Activated T-cell treated with anti-CD3 and anti-CD28 coated beads for 24 hours (primary cell): ENCODE measurements around the gene MYLK4.

ENCODE experiments used
- DNase-seq: peaks from one replicate; pipeline ENCODE4 v3.0.0-alpha.2; 2020; ENCODE audit warnings: low read depth

Gene MYLK4

DNA sequence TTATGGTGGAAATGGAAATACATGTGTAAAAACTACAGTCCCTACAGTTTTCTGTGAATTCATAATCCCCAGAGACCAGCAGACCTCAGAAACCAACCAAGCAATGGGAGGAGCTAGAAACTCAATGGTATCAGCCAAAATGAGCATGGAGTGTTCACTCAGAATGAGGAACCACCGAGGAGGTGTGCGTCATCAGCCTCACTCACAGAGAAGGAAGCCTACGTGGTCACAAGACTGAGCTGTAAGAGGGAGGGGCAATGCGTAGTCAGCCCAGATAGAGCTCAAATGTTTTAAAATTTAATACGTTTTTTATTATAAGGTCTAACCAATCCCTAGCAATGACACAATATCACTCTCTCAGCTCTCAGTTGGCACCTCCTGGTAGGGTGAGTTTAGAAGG lies 17.4 kb downstream of the MYLK4 start:
- DNase-seq = no peak

GRCh38 chr6:2732503-2733089 lies 18.1 kb downstream of the MYLK4 start:
- DNase-seq = no peak

DNA sequence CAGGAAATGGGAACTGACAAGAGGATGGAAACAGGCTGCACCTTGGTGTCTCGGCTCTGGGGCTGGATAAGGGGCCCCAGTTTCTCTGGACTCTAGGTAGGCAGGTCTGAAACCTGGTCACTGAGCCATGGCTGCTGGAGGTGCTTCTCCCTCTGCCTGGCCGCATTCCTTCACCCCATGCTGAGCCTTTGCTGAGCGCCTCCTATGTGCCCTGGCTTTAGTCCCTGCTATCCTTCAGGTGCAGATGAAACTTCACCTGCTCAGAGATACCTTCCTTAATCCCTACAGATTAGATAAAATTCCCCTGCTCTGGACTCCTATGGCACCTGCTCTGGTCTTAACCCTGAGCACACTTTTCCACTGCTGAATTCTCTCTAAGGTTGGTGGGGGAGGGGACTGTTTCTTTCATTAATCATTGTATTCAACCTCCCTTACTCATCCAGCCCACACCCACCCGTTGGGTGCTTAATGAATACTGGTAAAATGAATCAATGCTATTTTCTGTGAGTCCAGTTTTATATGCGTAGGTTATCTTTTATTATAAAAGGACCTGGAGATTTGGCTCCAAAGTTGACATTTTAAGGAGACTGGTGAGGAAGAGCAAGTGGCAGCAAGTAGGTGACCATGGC lies 19.3 kb downstream of the MYLK4 start:
- DNase-seq = no peak

- DNase-seq = no peak
Measured at GRCh38 chr6:2730353-2731107, 20.2 kb downstream of the MYLK4 start.

- DNase-seq = no peak
Measured at GRCh38 chr6:2729921-2730320, 20.8 kb downstream of the MYLK4 start.

DNA sequence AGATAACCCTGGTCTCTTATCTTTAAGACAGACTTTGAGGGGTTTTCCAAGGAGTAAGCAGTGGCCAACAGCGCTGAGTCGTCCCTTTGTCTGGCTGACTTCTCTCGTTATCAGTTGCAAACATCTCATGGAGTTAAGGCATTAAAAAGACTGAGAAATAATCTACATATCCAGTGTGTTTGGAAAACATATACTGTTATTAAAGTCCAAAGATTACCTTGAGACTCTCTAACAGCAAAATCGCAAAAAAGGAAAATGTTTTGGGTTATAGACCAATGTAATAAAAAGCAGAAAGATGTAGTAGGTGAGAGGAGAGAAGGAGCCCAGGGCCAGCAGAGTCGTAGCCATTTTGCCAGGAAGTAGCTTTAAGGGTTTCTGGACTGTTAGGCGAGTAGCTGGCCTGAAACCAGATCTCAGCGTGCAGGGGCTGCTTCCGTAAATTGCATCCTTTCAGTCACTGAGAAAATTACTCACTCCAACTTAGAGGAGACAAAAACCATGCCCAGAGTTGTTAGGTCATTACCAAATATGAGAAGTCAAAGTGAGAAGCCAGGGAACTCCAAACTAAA lies 24.6 kb downstream of the MYLK4 start:
- no peak for DNase-seq

DNA sequence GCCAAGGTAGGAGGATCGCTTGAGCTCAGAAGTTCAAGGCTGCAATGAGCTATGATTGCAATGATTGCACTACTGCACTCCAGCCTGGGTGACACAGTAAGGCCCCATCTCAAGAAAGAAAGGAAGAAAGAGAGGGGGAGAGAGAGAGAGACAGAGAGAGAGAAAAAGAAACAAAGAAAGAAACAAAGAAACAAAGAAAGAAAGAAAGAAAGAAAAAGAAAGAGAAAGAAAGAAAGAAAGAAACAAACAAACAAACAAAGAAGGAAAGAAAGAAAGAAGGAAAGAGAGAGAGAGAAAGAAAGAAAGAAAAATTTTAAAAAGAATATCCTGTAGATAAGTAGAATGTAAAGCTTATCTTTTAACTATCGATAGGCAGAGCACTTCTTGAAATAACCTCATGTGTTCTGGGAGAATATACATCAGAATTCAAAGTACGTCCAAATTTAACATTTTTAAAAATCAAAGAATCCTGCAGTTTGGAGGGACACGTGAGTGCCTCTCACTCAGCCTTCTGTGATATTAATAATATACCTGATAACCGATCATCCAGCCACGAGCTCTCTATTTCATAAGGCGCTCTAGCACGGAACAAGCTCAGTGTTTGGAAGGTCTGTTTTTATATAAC lies 25.2 kb downstream of the MYLK4 start:
- no peak for DNase-seq

DNA sequence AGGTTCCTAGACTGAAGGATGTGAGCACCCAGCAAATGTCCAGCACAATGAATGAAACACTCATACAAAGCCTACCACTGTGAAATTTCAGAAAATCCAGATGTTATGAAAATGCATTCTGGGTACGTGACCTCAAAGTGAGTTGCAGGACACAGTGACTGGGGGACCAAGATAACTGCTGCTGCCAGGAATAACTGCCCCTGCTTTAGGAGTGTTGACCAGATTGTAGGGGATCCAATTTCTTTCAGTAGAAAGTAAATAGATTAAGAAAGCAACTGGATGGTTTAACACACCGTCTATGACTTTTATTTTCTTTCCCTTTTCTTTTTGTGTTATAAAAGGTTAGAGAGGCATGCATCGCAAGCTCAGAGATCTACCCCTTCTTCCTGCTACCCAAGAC lies 29.5 kb downstream of the MYLK4 start:
- DNase-seq = no peak

- DNase-seq = no peak
Measured at GRCh38 chr6:2719093-2719455, 31.6 kb downstream of the MYLK4 start.

- no peak for DNase-seq
Measured at GRCh38 chr6:2718334-2719092, 32.2 kb downstream of the MYLK4 start.

DNA sequence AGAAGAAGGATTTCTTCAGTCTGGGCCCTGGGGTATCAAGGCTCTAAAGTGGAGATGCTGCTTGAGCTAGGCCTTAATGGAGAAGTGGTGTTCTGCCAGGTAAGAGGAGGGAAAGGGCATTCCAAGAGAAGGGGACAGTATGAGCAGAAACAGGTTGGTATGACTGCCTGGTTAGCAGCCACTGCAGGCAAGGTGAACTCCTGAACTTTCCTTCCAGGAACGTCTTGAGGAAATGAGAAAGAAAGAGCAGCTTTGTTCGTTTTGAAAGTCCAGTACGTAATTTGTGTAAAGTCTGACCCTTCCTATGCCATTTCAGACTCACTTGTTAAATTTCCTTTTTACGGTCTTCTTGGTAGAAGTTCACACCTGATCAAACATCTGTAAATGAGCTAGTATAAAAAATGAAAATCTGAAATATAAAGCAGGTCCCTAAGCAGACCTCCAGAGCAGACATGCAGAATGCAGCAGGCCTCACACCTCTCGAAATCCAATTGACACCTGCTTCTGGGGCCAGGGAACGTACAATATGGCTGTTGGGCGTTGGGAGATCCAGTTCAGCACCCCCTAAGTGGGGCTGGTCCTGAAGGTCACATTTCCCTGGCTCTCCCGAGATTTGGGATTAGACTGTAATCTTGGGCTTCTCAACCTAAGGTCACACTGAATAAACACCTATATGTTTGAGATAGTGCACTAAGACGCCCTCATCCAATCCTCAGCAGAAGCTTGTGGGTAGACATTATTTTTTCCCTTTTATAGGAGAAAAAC lies 33.6 kb downstream of the MYLK4 start:
- DNase-seq = no peak

GRCh38 chr6:2715737-2716136 lies 35.0 kb downstream of the MYLK4 start:
- no peak for DNase-seq

GRCh38 chr6:2714111-2714895 lies 36.4 kb downstream of the MYLK4 start:
- DNase-seq = no peak

- no peak for DNase-seq
Measured at GRCh38 chr6:2713473-2714110, 37.1 kb downstream of the MYLK4 start.

- no peak for DNase-seq
Measured at GRCh38 chr6:2712102-2712501, 38.6 kb downstream of the MYLK4 start.

- no peak for DNase-seq
Measured at GRCh38 chr6:2710412-2710811, 40.3 kb downstream of the MYLK4 start.

DNA sequence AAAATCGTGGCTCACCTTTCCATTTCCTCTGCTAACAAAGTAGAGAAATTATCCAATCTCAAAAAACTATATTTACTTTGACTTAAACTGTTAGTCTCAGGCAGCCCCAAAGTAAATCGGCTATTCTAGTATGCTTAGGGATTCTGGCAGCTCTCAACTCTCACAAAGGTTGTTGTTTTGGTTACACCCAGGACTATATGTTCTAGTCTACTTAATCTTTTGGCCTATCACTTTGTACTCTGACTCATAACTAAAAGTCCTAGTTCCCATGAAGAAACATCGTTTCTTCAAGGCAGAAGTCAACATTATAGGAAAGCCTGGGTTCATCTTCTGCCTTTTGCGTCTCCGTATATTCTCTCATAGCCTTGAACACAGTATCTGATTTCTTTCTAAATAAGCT lies 42.3 kb downstream of the MYLK4 start:
- DNase-seq = no peak

GRCh38 chr6:2706558-2706957 lies 44.2 kb downstream of the MYLK4 start:
- no peak for DNase-seq

DNA sequence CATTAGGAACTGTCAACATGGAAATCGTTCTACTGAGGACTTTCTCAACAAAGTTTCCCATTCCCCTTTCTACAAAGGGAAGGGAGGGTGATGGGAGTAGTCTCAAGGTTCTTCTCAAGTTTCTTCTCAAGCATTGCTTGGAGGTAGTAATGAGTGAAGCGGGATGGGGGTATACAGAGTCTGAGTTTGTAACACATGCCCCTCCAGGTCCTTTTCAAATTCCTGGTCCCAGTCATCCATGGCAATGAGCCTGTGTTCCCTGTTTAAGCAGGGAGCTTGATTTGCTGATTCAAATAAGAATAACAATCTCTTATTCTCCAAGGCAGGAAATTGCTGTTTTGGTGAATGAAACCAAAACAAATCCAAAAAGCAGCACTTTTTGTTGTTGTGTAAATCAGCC lies 45.5 kb downstream of the MYLK4 start:
- no peak for DNase-seq

GRCh38 chr6:2697291-2697690 lies 53.4 kb downstream of the MYLK4 start:
- DNase-seq = no peak
